GM18505 (cell line): ENCODE results near the gene POLRMT.

Experiments
- ATAC-seq: cut with Tn5 transposase; IDR thresholded peaks from one replicate; pipeline ENCODE4 v1.9.1; 2021; ENCODE audit not compliant: unreplicated experiment
- POLR2A ChIP-seq: IDR thresholded peaks from 4 replicates; pipeline ENCODE4 v1.6.1; 2011; ENCODE audit warnings: borderline replicate concordance; ENCODE audit not compliant: insufficient read depth, insufficient read length; ENCODE audit errors: extremely low read depth

POLRMT gene

GRCh38 chr19:648305-648704 is 15.0 kb upstream of the POLRMT start:
- no peak for TF ChIP-seq POLR2A
- no peak for ATAC-seq

GRCh38 chr19:647566-648284 is 14.4 kb upstream of the POLRMT start:
- no peak for TF ChIP-seq POLR2A
- ATAC-seq = no peak

- ATAC-seq = no peak
Observed at GRCh38 chr19:646779-647565, 13.6 kb upstream of the POLRMT start.

GRCh38 chr19:645912-646778 is 12.8 kb upstream of the POLRMT start:
- no peak for TF ChIP-seq POLR2A
- ATAC-seq = no peak

More at GRCh38 chr19:646779-647565, 13.6 kb upstream of the POLRMT start:
- TF ChIP-seq POLR2A = no peak

GRCh38 chr19:644789-645188 is 11.5 kb upstream of the POLRMT start:
- TF ChIP-seq POLR2A = no peak
- no peak for ATAC-seq

GRCh38 chr19:644363-644762 is 11.0 kb upstream of the POLRMT start:
- no peak for TF ChIP-seq POLR2A
- ATAC-seq = no peak

GRCh38 chr19:643736-644135 is 10.4 kb upstream of the POLRMT start:
- no peak for TF ChIP-seq POLR2A
- no peak for ATAC-seq

- no peak for ATAC-seq
- no peak for TF ChIP-seq POLR2A
Observed at GRCh38 chr19:642767-643727, 9.7 kb upstream of the POLRMT start.

GRCh38 chr19:641702-642101 is 8.4 kb upstream of the POLRMT start:
- no peak for ATAC-seq
- no peak for TF ChIP-seq POLR2A

GRCh38 chr19:640606-641189 is 7.4 kb upstream of the POLRMT start:
- no peak for ATAC-seq

GRCh38 chr19:640161-640558 is 6.8 kb upstream of the POLRMT start:
- no peak for ATAC-seq
- TF ChIP-seq POLR2A = no peak

More at GRCh38 chr19:640606-641189, 7.4 kb upstream of the POLRMT start:
- no peak for TF ChIP-seq POLR2A
